Thoracic aorta (tissue), 2 donors: ENCODE measurements around the gene CARD10. TPM values are rescaled to one million over a fixed set of nuclear protein-coding genes. Genes with fewer than 3 reads are reported as not detected.
A peak's percentile ranks its signal among the peaks of the same experiment; 100 is the strongest.

Source experiments
- ATAC-seq: fragments of 150-250 bp; one replicate; pipeline ENCODE4 v1.8.0; 2017; ENCODE audit warnings: low read depth; ENCODE audit not compliant: insufficient number of reproducible peaks, low FRiP score
- DNase-seq: peaks from one replicate; pipeline ENCODE4 v3.0.0-alpha.2; 2020; ENCODE audit warnings: low spot score
- H3K27ac ChIP-seq, 2 donors: fragments of 200-600 bp; sonication (generic); 1 replicate in 1 of 2; 2 replicates in 1 of 2; pipeline ENCODE4 v1.5.1; 2016; ENCODE audit warnings: mild to moderate bottlenecking in 2 of 2, moderate library complexity in 2 of 2
- H3K27me3 ChIP-seq: fragments of 200-600 bp; sonication (generic); replicated peaks from 2 replicates; pipeline ENCODE4 v1.6.0; 2016; ENCODE audit warnings: mild to moderate bottlenecking; ENCODE audit not compliant: insufficient read depth
- H3K36me3 ChIP-seq: fragments of 200-600 bp; sonication (generic); one replicate; pipeline ENCODE4 v1.5.1; 2016
- H3K4me1 ChIP-seq, 2 donors: fragments of 200-600 bp; sonication (generic); 1 replicate in 1 of 2; 2 replicates in 1 of 2; pipeline versions ENCODE4 v1.5.1 to v1.6.0; 2016; ENCODE audit warnings: low read depth in 2 of 2, mild to moderate bottlenecking in 1 of 2; ENCODE audit not compliant: control insufficient read depth in 1 of 2
- H3K4me3 ChIP-seq: fragments of 200-600 bp; sonication (generic); 2 replicates; pipeline ENCODE4 v1.5.1; 2016; ENCODE audit warnings: mild to moderate bottlenecking
- H3K9me3 ChIP-seq: fragments of 200-600 bp; sonication (generic); 2 replicates; pipeline ENCODE4 v1.5.1; 2016
- total RNA-seq, 2 donors: library from RNA; depleted of rRNA; stranded (reverse); fragments of >200 nt; gene quantifications; one replicate each; pipeline versions ENCODE4 v1.1.0 to v1.2.3, GENCODE V29; 2016
- TF ChIP-seq, protein P1 (sequence below): fragments of 200-600 bp; sonication (generic); IDR thresholded peaks from one replicate; pipeline ENCODE4 v1.5.1; 2019; ENCODE audit warnings: antibody characterized with exemption

The CARD10 gene
- total RNA-seq, 2 donors from 2014 or later, result 7.2 to 11.0 TPM

DNA sequence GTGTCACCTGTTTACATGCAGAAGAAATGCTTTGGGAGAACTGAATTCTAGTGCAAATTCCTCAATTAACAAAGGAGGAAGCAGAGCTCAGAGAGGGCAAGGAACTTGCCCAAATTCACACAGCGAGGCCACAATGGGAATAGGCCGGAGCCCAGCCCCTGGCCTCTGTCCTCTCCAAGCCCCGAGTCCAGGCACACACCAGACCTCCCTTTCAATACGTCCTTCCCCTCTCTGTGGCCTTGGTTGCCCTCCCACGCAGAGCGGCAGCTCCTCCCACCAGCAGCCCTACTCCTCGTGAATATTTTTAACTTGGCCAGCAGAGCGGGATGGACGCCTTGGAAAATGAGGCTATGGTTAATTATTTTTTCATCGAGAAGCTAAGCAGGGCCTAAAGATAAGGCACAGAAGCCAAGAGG is 1.6 kb upstream of the CARD10 start:
- H3K9me3 ChIP-seq, result no peaks in the 10 kb centered on the region
- H3K36me3 ChIP-seq, result no peaks in the 10 kb centered on the region
- H3K4me1 ChIP-seq, result peaks cover 0 to 14% of the 10 kb centered on the region in 2 donors
- TF ChIP-seq, protein P1, sequence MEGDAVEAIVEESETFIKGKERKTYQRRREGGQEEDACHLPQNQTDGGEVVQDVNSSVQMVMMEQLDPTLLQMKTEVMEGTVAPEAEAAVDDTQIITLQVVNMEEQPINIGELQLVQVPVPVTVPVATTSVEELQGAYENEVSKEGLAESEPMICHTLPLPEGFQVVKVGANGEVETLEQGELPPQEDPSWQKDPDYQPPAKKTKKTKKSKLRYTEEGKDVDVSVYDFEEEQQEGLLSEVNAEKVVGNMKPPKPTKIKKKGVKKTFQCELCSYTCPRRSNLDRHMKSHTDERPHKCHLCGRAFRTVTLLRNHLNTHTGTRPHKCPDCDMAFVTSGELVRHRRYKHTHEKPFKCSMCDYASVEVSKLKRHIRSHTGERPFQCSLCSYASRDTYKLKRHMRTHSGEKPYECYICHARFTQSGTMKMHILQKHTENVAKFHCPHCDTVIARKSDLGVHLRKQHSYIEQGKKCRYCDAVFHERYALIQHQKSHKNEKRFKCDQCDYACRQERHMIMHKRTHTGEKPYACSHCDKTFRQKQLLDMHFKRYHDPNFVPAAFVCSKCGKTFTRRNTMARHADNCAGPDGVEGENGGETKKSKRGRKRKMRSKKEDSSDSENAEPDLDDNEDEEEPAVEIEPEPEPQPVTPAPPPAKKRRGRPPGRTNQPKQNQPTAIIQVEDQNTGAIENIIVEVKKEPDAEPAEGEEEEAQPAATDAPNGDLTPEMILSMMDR, result no peak
- H3K4me3 ChIP-seq, result no peak overlapping the region
- ATAC-seq, result no peak
- H3K27ac ChIP-seq, result no peak overlapping the region
- no peak for DNase-seq
- H3K27me3 ChIP-seq, result no peaks in the 10 kb centered on the region

DNA sequence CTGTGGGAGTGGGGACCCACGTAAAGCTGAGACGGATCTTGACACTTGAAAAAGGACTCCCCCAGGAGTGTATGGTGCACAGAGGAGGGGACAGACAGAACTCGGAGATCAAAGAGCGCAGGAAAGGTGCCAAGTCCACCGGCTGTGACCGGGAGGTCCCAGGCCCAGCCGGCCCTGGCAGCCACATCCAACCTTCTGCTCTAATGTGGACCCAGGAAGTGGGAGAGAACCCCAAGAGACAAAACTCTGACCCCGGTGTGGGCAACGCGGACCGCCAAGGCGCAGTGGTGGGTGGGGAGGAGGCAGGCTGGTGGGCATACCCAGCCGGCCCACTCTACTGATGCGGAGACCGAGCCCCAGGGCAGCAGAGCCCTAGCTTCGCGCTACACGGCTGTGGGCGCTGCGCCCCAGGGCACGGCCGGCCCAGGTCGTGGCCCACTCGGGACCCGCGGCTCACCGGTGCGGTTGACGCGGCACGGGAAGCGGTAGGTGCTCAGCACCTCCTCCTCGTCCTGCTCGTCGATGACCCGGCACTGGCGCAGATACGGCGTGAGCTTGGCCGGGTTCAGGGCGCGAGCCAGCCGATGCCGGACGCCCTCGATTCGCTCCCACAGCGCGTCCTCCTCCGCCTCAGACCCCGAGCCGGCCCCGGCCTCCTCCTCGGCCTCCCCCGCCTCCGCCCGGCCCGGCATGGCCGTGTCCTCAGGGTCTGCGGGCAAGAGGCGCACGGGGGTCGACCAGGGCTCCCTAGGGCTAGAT is 527 bp downstream of the CARD10 start:
- peaks cover 0 to 11% of the 10 kb centered on the region in 2 donors for H3K4me1 ChIP-seq
- ATAC-seq (no peak), DNase-seq (no peak)
- H3K27ac ChIP-seq, result no peak overlapping the region
- TF ChIP-seq, protein P1, result no peak
- H3K9me3 ChIP-seq, result no peaks in the 10 kb centered on the region
- no peaks in the 10 kb centered on the region for H3K27me3 ChIP-seq
- no peaks in the 10 kb centered on the region for H3K36me3 ChIP-seq
- H3K4me3 ChIP-seq, result peak overlapping the region; percentile 74

DNA sequence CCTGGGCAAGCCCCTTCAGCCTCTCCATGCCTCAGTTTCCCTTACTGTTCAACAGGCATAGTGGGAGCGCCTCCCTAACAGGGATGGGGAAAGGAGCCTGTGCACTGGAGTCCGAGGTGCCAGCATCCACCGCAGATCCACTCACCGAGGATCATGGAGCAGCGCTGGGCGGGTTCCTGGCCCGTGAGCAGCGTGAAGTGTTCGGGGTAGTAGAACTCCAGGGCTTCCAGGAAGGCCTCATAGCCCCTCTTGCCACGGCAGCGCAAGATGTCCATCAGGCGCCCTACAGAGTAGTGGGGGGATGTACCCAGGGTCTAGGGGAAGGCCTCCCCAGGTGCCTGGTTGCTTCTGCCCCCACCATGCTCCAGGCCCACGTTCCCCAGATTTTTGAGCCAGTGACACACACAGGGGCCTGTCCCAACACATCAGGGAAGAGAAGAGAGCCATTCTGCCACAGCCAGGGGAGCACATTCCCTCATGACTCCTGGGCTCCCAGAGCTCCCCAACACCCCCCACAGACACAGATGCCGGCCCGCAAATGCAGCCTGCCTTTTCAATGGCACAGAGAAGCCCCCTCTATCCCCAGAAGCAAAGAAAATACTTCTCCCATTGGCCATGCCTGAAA is 1.3 kb downstream of the CARD10 start:
- TF ChIP-seq, protein P1, result no peak
- Histone ChIP-seq H3K27ac (no peak overlapping the region), H3K27me3 (no peaks in the 10 kb centered on the region), H3K4me3 (no peak overlapping the region), H3K9me3 (no peaks in the 10 kb centered on the region), H3K36me3 (no peaks in the 10 kb centered on the region), H3K4me1 (peaks cover 0 to 11% of the 10 kb centered on the region in 2 donors)
- no peak for ATAC-seq
- no peak for DNase-seq

DNA sequence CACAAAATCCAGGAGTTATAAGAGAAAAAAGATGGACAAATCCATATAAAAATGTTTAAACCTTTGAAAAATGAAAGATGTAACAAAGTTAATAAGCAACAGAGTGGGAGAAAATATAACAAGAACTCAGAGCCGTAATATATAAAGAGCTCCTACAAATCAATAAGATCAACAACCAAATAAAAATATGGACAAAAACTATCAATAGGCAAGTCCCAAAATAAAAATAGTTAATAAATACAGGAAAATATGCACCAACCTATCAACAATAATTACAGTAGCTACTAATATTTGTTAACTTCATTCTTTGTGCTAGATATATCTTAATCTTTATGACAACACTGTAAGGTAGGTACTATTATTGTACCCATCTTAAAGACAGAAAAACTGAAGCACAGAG is 2.8 kb downstream of the CARD10 start:
- DNase-seq (no peak), ATAC-seq (no peak)
- TF ChIP-seq, protein P1, result no peak
- no peaks in the 10 kb centered on the region for H3K9me3 ChIP-seq
- H3K4me3 ChIP-seq, result no peak overlapping the region
- no peaks in the 10 kb centered on the region for H3K27me3 ChIP-seq
- no peak overlapping the region for H3K27ac ChIP-seq
- peaks cover 0 to 11% of the 10 kb centered on the region in 2 donors for H3K4me1 ChIP-seq
- H3K36me3 ChIP-seq, result no peaks in the 10 kb centered on the region

DNA sequence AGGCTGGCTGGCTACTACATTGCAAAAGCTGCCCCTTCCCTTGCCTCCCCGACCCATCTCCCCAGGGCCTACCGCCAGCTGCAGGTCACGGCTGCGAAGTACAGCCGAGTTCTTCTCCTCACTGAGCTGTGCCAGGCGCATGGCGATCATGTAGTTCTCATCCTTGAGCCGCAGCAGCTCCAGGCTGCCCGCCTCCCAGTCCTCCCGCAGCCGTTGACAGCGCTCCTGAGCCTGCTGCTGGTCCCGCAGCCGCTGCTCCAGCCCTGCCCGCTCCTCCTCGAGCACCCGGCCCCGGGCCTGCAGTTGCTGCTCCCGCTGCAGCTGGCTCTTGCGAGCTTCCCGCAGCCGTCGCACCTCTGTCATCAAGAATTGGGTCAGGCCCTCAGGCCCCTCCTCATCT is 3.3 kb downstream of the CARD10 start:
- H3K4me1 ChIP-seq, result peaks cover 0 to 11% of the 10 kb centered on the region in 2 donors
- ATAC-seq (no peak), DNase-seq (no peak)
- TF ChIP-seq, protein P1, result no peak
- H3K9me3 ChIP-seq, result no peaks in the 10 kb centered on the region
- H3K27ac ChIP-seq, result no peak overlapping the region
- no peak overlapping the region for H3K4me3 ChIP-seq
- no peaks in the 10 kb centered on the region for H3K27me3 ChIP-seq
- no peaks in the 10 kb centered on the region for H3K36me3 ChIP-seq
